Measurements from ENCODE around the gene PAXX. TPM values are rescaled to one million over a fixed set of nuclear protein-coding genes. Genes with fewer than 3 reads are reported as not detected.
"Not testable (repeated sequence)": the region's sequence is repeated elsewhere in the genome, so short reads cannot be mapped to it uniquely, and the experiment has no call there.

Gene PAXX
- total RNA-seq, 1 donor from 2014 or later: 87.8 TPM

DNA sequence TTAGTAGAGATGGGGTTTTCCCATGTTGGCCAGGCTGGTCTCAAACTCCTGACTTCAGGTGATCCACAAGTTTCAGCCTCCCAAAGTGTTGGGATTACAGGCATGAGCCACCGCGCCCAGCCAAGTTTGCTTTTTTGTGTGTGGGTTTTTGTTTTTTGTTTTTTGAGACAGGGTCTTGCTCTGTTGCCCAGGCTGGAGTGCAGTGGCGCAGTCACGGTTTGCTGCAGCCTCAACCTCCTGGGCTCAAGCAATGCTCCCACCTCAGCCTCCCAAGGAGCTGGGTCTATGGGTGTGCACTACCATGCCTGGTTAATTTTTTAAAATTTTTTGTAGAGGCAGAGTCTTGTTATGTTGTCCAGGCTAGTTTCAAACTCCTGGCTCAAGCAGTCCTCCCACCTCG is 41.3 kb downstream of the PAXX start:
- H3K36me3 Mint-ChIP-seq (ENCODE audit: low read depth); DNase-seq; H3K9me3 Mint-ChIP-seq; H3K27ac Mint-ChIP-seq; intact Hi-C loops (cut with micrococcal nuclease); H3K4me3 Mint-ChIP-seq; H3K27me3 Mint-ChIP-seq: not testable (repeated sequence)
- H3K4me1 Mint-ChIP-seq: peaks cover 41% of the 10 kb centered on the region

DNA sequence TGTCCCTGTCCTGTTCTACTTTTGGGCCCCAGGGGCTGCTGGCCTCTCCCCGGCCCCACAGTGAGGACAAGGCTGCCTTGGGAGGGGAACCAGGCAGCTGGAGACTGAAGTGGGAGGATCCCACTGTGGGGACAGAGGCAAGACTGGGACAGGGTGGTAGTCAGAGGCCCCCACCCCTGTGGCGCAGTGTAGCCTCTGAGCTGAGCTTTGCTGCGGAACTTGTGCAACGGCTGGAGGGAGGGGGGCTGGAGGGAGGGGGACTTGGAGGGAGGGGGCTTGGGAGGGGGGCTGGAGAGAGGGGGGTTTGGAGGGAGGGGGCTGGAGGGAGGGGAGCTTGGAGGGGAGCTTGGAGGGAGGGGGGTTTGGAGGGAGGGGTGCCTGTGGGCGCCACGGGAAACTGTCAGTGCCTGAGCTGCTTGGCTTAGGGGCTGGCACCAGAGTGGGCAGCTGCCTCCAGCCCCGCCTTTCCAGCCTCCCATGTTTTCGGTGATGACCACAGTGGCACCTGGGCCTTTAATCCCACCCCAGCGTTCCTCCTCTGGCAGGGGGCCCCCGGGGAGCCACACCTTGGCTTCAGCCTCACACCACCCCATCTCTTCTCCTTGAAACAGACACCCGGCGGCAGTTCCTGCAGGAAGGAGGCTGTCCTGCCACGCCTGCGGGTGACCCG is 42.0 kb downstream of the PAXX start:
- intact Hi-C loops (cut with micrococcal nuclease): loop anchor here (2.0 kb wide), 1 partner anchor 41 kb away; the partner anchor contains the start of gene PAXX
- Mint-ChIP-seq H3K9me3 (no peaks in the 10 kb centered on the region), H3K27ac (peak overlapping the region; percentile 83), H3K4me1 (peaks cover 37% of the 10 kb centered on the region), H3K27me3 (peaks cover 2% of the 10 kb centered on the region), H3K36me3 (ENCODE audit: low read depth) (peaks cover 2% of the 10 kb centered on the region), H3K4me3 (peak overlapping the region; percentile 80)
- DNase-seq: no peak

DNA sequence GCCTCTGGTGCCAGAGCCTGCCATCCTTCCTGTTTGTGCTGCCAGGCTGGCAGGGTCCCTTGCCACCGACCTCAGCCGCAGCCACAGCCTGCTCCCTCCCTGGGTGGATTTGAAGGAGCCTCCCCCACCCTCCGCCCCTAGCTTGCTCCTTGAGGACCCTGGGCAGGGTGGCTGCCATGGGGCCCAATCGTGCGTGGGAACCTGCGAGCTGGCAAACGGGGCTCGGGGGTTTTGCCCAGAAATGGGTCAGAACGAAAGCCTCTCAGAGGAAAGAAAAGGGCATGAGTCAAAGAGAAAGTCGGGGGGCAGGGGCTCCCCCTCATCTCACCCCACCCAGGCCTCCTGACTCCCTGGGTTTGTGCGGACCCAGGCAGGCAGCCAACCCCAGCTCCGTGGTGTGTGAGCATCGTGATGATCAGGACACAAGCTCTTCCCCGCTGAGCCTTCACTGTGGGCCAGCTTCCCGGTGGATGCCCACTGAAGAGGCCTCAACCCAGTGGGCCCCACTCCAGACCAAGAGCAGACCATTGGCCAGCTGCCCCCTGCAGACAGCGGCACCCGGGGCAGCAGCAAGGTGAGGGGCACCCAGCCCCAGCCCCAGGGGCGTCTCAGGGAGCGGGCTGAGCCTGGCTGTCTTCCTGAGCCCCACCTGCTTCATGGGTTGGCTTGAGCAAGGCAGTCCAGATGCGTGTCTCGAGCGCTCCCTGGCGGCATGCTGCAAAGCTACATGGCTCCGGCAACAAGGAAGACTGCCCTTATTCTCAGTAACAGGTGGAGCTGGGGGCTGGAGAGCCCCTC is 42.7 kb downstream of the PAXX start:
- intact Hi-C loops (cut with micrococcal nuclease): loop anchor here (1.0 to 2.0 kb wide), 2 partner anchors 42 to 248 kb away; partner anchors contain the start of gene PAXX
- Mint-ChIP-seq H3K36me3 (ENCODE audit: low read depth) (peaks cover 2% of the 10 kb centered on the region), H3K4me1 (peaks cover 31% of the 10 kb centered on the region), H3K9me3 (no peaks in the 10 kb centered on the region), H3K27ac (peak overlapping the region; percentile 83), H3K27me3 (peaks cover 2% of the 10 kb centered on the region), H3K4me3 (peak overlapping the region; percentile 80)
- peak; percentile 95 for DNase-seq

DNA sequence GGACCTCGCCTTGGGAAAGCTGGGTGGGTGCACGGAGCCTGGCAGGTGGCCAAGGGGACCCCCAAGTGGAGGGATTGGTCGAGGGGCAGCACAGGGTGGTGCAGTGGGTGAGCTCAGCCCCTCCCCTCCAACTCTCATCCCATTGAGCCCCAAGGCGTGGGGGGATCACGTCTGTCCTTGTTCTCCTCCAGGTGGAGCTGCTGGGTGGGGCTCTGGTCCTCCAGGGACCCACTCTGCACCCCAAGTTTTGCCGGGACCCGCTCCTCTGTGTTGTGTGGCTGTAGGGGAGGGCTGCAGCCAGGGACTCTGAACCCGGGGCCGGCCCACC is 43.2 kb downstream of the PAXX start:
- intact Hi-C loops (cut with micrococcal nuclease): loop anchor here (1.0 to 2.0 kb wide), 2 partner anchors 43 to 248 kb away; partner anchors contain the start of gene PAXX
- H3K9me3 Mint-ChIP-seq: no peaks in the 10 kb centered on the region
- peaks cover 2% of the 10 kb centered on the region for H3K27me3 Mint-ChIP-seq
- H3K36me3 Mint-ChIP-seq (ENCODE audit: low read depth): peaks cover 2% of the 10 kb centered on the region
- no peak overlapping the region for H3K4me3 Mint-ChIP-seq
- H3K27ac Mint-ChIP-seq: peak overlapping the region; percentile 83
- peaks cover 28% of the 10 kb centered on the region for H3K4me1 Mint-ChIP-seq
- DNase-seq: no peak

DNA sequence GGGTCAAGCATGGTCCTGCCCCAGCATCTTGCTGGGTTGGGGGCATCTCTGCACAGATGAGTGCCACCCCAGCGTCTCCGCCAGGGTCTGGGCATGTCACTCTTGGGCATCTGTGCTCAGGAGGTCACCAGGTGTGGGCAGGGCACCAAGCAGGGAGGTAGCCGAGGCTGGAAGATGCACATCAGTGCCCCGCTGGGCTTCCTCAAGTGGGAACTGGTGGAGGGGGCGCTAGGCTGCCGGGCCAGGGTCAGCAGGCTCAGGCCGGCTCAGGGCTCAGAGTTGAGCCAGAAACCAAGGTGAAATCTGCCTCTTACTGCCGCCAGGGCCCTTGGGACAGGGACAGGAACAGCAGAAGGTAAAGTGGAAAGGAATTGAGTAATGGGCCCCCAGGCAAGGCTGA is 43.7 kb downstream of the PAXX start:
- peaks cover 2% of the 10 kb centered on the region for H3K36me3 Mint-ChIP-seq (ENCODE audit: low read depth)
- peaks cover 2% of the 10 kb centered on the region for H3K27me3 Mint-ChIP-seq
- H3K4me1 Mint-ChIP-seq: peaks cover 23% of the 10 kb centered on the region
- H3K4me3 Mint-ChIP-seq: no peak overlapping the region
- DNase-seq: no peak
- H3K27ac Mint-ChIP-seq: no peak overlapping the region
- H3K9me3 Mint-ChIP-seq: no peaks in the 10 kb centered on the region
- intact Hi-C loops (cut with micrococcal nuclease): loop anchor here (1.0 to 2.0 kb wide), 2 partner anchors 43 to 249 kb away; partner anchors contain the start of gene PAXX

DNA sequence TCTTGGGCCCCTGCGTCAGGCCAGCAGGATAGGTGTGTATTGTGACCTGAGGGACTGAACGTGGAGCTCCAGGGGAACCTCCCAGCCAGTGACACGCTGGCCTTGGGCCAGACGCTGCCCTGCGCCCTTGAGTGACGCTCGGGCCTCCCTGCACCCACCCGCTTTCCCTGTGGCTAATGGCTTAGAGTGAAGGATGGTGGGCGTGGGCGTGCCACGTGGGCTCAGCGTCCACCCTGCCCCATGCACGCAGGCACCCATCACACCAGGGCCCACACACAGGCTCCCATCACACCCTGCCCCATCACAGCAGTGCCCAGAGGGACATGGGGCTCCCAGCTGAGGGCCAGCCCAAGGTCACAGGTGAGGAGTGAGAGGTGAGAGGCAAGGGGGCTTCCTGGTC is 44.8 kb downstream of the PAXX start:
- intact Hi-C loops (cut with micrococcal nuclease): no loop called here
- Mint-ChIP-seq H3K4me1 (peaks cover 19% of the 10 kb centered on the region), H3K27me3 (peaks cover 2% of the 10 kb centered on the region), H3K9me3 (no peaks in the 10 kb centered on the region), H3K27ac (no peak overlapping the region), H3K4me3 (no peak overlapping the region), H3K36me3 (ENCODE audit: low read depth) (peaks cover 2% of the 10 kb centered on the region)
- DNase-seq: no peak

DNA sequence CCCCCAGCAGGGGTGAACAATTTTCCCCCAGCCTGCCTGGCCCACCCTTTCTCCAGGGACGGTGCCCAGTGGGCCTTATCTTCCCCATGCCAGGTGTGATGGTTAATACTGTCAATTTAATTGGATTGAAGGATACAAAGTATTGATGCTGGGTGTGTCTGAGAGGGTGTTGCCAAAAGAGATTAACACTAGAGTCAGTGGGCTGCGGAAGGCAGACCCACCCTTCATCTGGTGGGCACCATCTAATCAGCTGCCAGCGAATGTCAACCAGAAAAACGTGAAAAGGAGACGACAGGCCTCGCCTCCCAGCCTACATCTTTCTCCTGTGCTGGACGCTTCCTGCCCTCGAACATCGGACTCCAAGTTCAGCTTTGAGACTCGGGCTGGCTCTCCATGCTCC is 45.3 kb downstream of the PAXX start:
- Mint-ChIP-seq H3K4me1 (peaks cover 17% of the 10 kb centered on the region), H3K4me3 (no peak overlapping the region), H3K36me3 (ENCODE audit: low read depth) (peaks cover 2% of the 10 kb centered on the region), H3K27me3 (peaks cover 2% of the 10 kb centered on the region), H3K27ac (no peak overlapping the region), H3K9me3 (no peaks in the 10 kb centered on the region)
- intact Hi-C loops (cut with micrococcal nuclease): no loop called here
- no peak for DNase-seq

DNA sequence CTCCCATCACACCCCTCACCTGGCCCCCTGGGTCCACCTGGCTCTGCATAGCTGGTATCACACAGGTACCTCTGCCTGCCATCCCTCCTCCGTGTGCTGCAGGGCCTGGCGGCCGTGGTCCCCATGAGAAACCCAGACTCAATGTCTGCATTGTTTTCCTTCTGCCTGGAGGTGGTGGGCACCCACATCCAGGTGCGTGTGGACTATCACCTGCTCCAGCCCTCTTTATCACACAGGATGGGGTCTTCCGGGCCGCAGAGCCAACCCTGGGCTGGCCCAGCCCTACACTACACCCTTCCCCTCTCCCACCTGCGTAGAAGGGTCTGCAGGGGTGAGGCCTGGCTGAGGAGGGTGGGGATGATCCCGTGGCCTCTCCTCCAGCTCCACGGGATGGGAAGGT is 46.7 kb downstream of the PAXX start:
- intact Hi-C loops (cut with micrococcal nuclease): no loop called here
- no peaks in the 10 kb centered on the region for H3K9me3 Mint-ChIP-seq
- H3K27ac Mint-ChIP-seq: no peak overlapping the region
- H3K4me1 Mint-ChIP-seq: peaks cover 11% of the 10 kb centered on the region
- no peak overlapping the region for H3K4me3 Mint-ChIP-seq
- peaks cover 2% of the 10 kb centered on the region for H3K36me3 Mint-ChIP-seq (ENCODE audit: low read depth)
- no peak for DNase-seq
- H3K27me3 Mint-ChIP-seq: no peaks in the 10 kb centered on the region

DNA sequence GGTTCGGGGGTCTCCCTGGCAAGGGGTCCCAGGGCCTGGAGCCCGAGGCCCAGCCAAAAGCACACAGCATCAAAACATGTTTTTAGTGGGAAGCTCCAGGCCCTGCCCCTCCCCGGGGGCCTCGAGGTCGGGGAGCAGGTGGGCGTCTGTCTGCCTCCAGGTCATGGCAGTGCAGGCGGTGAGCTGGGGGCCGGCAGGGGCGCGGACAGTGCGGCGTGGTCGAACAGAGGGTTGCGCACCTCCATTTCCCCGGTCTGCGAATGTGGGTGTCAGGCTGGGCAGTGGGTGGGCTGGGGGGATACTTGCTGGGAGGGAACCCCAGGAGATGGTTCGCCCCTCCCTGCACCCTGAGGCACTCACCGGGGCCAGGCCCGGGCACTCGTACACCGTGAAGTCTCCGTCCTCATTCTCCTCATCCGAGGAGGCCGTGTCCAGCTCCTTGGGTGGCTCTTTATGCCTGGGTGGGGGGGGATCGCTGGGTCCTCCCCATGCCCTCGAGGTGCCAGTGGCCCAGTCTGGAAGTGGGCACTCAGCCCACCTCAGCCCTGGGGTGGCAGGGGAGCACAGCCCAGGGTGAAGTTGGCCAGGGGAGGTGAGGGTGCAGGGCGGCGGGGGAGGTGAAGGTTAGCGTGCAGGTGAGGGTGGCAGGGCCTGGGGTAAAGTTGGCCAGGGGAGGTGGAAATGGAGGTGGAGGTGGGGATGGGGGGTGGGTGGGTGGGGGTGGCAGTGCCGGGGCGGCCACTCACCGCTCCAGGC is 47.6 kb downstream of the PAXX start:
- H3K9me3 Mint-ChIP-seq: no peaks in the 10 kb centered on the region
- H3K36me3 Mint-ChIP-seq (ENCODE audit: low read depth): peaks cover 2% of the 10 kb centered on the region
- DNase-seq: no peak
- H3K27ac Mint-ChIP-seq: no peak overlapping the region
- H3K27me3 Mint-ChIP-seq: peaks cover 2% of the 10 kb centered on the region
- peaks cover 7% of the 10 kb centered on the region for H3K4me1 Mint-ChIP-seq
- intact Hi-C loops (cut with micrococcal nuclease): loop anchor here (10.0 kb wide), 1 partner anchor 135 kb away; the partner anchor contains the start of genes LRRC26 and TMEM210
- H3K4me3 Mint-ChIP-seq: no peak overlapping the region

DNA sequence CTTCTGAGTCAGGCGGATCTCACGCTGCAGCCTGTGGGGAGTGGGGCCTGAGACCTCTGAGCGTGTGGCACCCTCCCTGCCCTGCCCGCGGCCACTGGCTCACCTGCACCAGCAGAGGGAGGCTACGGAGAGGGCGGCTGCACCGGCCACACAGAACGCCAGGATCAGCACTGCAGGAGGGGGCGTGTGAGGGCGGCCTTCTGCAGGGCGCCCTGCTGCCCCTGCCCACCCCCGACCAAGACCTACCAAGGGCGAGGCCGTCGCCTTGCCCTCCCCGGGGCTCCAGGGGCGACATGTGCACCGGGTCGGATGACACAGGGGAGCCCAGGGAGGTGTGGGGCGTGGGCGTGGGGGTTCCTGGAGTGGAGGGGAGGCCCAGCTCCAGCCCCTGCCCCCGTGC is 48.3 kb downstream of the PAXX start:
- peaks cover 2% of the 10 kb centered on the region for H3K36me3 Mint-ChIP-seq (ENCODE audit: low read depth)
- DNase-seq: no peak
- H3K4me1 Mint-ChIP-seq: peaks cover 6% of the 10 kb centered on the region
- H3K9me3 Mint-ChIP-seq: no peaks in the 10 kb centered on the region
- no peak overlapping the region for H3K4me3 Mint-ChIP-seq
- intact Hi-C loops (cut with micrococcal nuclease): loop anchor here (10.0 kb wide), 1 partner anchor 134 kb away; the partner anchor contains the start of genes LRRC26 and TMEM210
- no peak overlapping the region for H3K27ac Mint-ChIP-seq
- H3K27me3 Mint-ChIP-seq: peaks cover 6% of the 10 kb centered on the region

DNA sequence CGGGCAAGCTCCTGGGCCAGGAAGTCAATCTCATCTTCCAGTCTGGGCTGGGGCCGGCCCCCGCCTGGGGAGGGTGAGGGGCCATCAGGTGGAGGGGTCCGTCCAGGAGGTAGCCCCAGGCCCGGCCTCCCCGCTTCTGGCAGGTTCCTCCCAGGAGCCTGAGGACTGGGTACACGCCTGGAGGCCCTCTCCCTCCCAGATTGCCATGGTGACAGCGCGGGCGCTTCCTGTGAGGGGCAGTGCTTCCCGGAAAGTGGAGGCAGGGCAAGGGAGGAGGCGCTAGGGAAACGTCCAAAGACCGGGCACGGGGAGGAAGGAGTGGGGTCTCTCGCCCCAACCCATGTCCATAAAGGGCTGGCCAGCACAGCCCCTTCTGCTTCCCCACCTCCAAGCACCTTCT is 48.9 kb downstream of the PAXX start:
- Mint-ChIP-seq H3K4me3 (no peak overlapping the region), H3K27me3 (peaks cover 6% of the 10 kb centered on the region)
- intact Hi-C loops (cut with micrococcal nuclease): loop anchor here (10.0 kb wide), 1 partner anchor 134 kb away; the partner anchor contains the start of genes LRRC26 and TMEM210

DNA sequence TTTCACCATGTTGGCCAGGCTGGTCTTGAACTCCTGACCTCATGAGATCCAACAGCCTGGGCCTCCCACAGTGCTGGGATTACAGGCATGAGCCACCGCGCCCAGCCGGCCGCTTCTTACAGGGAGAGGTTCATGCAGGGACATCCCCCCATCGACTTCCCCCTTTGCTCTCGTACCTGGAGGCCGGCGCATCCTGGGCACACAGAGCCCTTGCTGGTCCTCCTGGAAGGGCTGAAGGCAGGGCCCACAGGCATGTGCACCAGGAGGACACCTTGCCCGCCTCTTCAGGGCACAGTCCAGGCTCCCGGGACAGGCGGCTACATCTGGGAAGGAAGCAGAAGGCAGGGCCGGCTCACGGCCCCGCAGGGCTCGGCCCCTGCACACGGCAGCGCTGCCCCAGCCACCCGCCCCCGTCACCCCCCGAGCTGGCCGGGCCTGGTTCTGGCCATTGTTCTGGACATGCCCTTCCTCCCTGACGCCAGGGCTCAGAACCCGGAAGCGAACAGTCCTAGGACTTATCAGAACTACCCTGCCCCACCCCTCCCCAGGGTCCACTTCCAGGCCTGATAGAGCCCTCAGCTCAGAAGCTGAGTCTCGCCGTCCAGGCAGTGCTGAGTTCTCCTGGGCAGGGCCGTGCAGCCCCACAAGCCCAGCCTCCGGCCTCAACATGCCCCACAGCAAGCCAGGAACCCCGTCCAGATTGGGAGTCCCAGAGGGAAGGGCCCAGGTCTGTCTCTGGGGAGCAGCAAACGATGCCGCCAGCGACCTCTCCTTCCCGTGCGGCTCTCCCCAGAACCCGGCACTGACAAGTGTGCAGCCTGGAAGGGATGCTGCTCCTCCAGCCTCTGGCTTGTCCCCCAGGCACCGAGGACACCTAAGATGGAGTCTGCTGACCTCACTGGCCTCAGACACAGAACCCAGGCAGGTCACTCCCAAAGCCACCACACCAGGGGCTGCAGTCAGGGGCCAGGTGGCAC is 50.8 kb downstream of the PAXX start:
- Mint-ChIP-seq H3K4me1 (peaks cover 6% of the 10 kb centered on the region), H3K27ac (no peak overlapping the region), H3K36me3 (ENCODE audit: low read depth) (peaks cover 2% of the 10 kb centered on the region), H3K9me3 (no peaks in the 10 kb centered on the region), H3K4me3 (no peak overlapping the region), H3K27me3 (peaks cover 14% of the 10 kb centered on the region)
- intact Hi-C loops (cut with micrococcal nuclease): loop anchor here (10.0 kb wide), 1 partner anchor 132 kb away; the partner anchor contains the start of genes LRRC26 and TMEM210
- no peak for DNase-seq

More for the DNA sequence above, 48.9 kb downstream of the PAXX start:
- DNase-seq: no peak
- peaks cover 6% of the 10 kb centered on the region for H3K4me1 Mint-ChIP-seq
- H3K36me3 Mint-ChIP-seq (ENCODE audit: low read depth): peaks cover 2% of the 10 kb centered on the region
- no peak overlapping the region for H3K27ac Mint-ChIP-seq
- no peaks in the 10 kb centered on the region for H3K9me3 Mint-ChIP-seq

Data from activated CD4-positive, alpha-beta T cell treated with anti-CD3 and anti-CD28 coated beads, Interleukin-2, amount 10 ng/mL, durations not matched to agents 24 days and 14 days (primary cell).